ENCODE results near the gene AFAP1.

DNA sequence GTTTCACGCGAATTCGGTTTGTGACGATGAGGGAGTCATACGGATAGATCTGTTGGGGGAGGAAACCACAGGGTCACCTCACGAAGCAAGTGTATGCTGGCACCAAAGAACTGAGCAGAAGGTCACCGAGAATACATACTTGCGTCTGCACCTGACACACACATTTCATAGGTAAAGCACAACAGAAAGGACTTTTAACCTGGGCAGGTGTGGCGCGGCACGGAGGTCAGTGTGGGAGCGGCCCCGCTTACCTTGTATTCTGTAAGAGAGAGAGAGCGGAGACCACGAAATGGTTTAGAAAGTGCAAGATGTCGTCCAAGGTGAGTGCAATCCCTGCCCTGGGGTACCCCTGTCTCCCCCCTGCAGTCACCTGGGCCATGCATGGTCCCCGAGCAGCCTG lies 43.6 kb upstream of the AFAP1 start:
- TF ChIP-seq, protein P1, sequence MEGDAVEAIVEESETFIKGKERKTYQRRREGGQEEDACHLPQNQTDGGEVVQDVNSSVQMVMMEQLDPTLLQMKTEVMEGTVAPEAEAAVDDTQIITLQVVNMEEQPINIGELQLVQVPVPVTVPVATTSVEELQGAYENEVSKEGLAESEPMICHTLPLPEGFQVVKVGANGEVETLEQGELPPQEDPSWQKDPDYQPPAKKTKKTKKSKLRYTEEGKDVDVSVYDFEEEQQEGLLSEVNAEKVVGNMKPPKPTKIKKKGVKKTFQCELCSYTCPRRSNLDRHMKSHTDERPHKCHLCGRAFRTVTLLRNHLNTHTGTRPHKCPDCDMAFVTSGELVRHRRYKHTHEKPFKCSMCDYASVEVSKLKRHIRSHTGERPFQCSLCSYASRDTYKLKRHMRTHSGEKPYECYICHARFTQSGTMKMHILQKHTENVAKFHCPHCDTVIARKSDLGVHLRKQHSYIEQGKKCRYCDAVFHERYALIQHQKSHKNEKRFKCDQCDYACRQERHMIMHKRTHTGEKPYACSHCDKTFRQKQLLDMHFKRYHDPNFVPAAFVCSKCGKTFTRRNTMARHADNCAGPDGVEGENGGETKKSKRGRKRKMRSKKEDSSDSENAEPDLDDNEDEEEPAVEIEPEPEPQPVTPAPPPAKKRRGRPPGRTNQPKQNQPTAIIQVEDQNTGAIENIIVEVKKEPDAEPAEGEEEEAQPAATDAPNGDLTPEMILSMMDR (IDR thresholded peaks at IDR 0.05), result no peak
- TF ChIP-seq POLR2A (IDR thresholded peaks at IDR 0.05), result no peak

Data from lower leg skin (tissue), 3 donors.